HepG2 (cell line): ENCODE results near the gene EXOC6B. TPM values are rescaled to one million over a fixed set of nuclear protein-coding genes. Genes with fewer than 3 reads are reported as not detected.

Experiments used
- ARID5B ChIP-seq: IDR thresholded peaks from 2 replicates; pipeline ENCODE4 v1.4.0; 2020; ENCODE audit warnings: mild to moderate bottlenecking, missing genetic modification reagents
- BCL6 ChIP-seq: IDR thresholded peaks from 2 replicates; pipeline ENCODE4 v1.6.1; 2016; ENCODE audit warnings: missing genetic modification reagents, missing compliant biosample characterization
- CREB1 ChIP-seq, 2 experiments: fragments of 450-650 bp in 1 of 2; IDR thresholded peaks; 2 replicates each; pipeline ENCODE4 v1.6.1; 2016 to 2017; ENCODE audit warnings: control low read depth in 1 of 2, mild to moderate bottlenecking in 1 of 2, missing compliant biosample characterization in 1 of 2, missing genetic modification characterization in 1 of 2
- HNF4A ChIP-seq: sonication (generic); formaldehyde crosslinking; IDR thresholded peaks from 2 replicates; pipeline ENCODE4 v1.4.0; 2020; ENCODE audit warnings: missing genetic modification reagents
- NCOA2 ChIP-seq: sonication (generic); formaldehyde crosslinking; IDR thresholded peaks from 2 replicates; pipeline ENCODE4 v1.8.0; 2022; ENCODE audit warnings: inconsistent platforms
- PCBP2 ChIP-seq: fragments of 200-400 bp; formaldehyde crosslinking; optimal IDR thresholded peaks from 2 replicates; pipeline ENCODE3; 2018; ENCODE audit warnings: low read length, low read depth; ENCODE audit not compliant: poor library complexity, severe bottlenecking
- POLR2G ChIP-seq: fragments of 200-400 bp; formaldehyde crosslinking; IDR thresholded peaks from 2 replicates; pipeline ENCODE4 v1.6.1; 2018; ENCODE audit warnings: mild to moderate bottlenecking, low read depth, low read length, moderate library complexity
- RXRB ChIP-seq: IDR thresholded peaks from 2 replicates; pipeline ENCODE4 v1.6.1; 2016; ENCODE audit warnings: borderline replicate concordance, missing genetic modification reagents, missing compliant biosample characterization
- SAP130 ChIP-seq: IDR thresholded peaks from 2 replicates; pipeline ENCODE4 v1.6.1; 2016; ENCODE audit warnings: low read depth
- SIX1 ChIP-seq: sonication (generic); formaldehyde crosslinking; IDR thresholded peaks from 2 replicates; pipeline ENCODE4 v1.4.0; 2020; ENCODE audit warnings: missing genetic modification reagents, borderline replicate concordance
- SOX6 ChIP-seq, 2 experiments: fragments of 450-650 bp in 1 of 2; sonication (generic) in 1 of 2; formaldehyde crosslinking in 1 of 2; IDR thresholded peaks; 2 replicates each; pipeline versions ENCODE4 v1.4.0 to v1.6.1; 2017 to 2020; ENCODE audit warnings: antibody characterized with exemption in 1 of 2, mild to moderate bottlenecking in 1 of 2, missing genetic modification reagents in 1 of 2
- STAT5B ChIP-seq: sonication (generic); formaldehyde crosslinking; IDR thresholded peaks from 2 replicates; pipeline ENCODE4 v1.4.0; 2020; ENCODE audit warnings: missing genetic modification reagents
- TARDBP ChIP-seq: sonication (generic); formaldehyde crosslinking; IDR thresholded peaks from 2 replicates; pipeline ENCODE4 v1.8.0; 2022; ENCODE audit warnings: mild to moderate bottlenecking, missing genetic modification reagents
- THRA ChIP-seq: sonication (generic); formaldehyde crosslinking; IDR thresholded peaks from 2 replicates; pipeline ENCODE4 v1.4.0; 2020; ENCODE audit warnings: missing genetic modification reagents, borderline replicate concordance
- ZBTB42 ChIP-seq: sonication (generic); formaldehyde crosslinking; IDR thresholded peaks from 2 replicates; pipeline ENCODE4 v1.5.0; 2020; ENCODE audit warnings: mild to moderate bottlenecking, missing genetic modification reagents
- ZBTB43 ChIP-seq: sonication (generic); formaldehyde crosslinking; conservative IDR thresholded peaks from 2 replicates; pipeline ENCODE4 v1.4.0; 2020; ENCODE audit warnings: missing genetic modification reagents
- ZNF136 ChIP-seq: sonication (generic); formaldehyde crosslinking; IDR thresholded peaks from 2 replicates; pipeline ENCODE4 v1.8.1; 2022; ENCODE audit warnings: low read depth, mild to moderate bottlenecking, moderate library complexity, missing genetic modification reagents
- ZNF235 ChIP-seq: sonication (generic); formaldehyde crosslinking; IDR thresholded peaks from 2 replicates; pipeline ENCODE4 v1.8.1; 2023; ENCODE audit warnings: mild to moderate bottlenecking, missing genetic modification reagents, borderline replicate concordance
- ZNF275 ChIP-seq: sonication (generic); formaldehyde crosslinking; IDR thresholded peaks from 2 replicates; pipeline ENCODE4 v1.8.0; 2022; ENCODE audit warnings: missing genetic modification reagents, mild to moderate bottlenecking, inconsistent platforms, borderline replicate concordance
- ZNF44 ChIP-seq: sonication (generic); formaldehyde crosslinking; IDR thresholded peaks from 2 replicates; pipeline ENCODE4 v1.5.1; 2020; ENCODE audit warnings: mild to moderate bottlenecking, missing genetic modification reagents
- polyA plus RNA-seq, 8 experiments: library from polyadenylated mRNA; depleted of rRNA in 3 of 8; stranded (reverse) in 7 of 8; unstranded in 1 of 8; fragments of >200 nt; fragmentation: Illumina TruSeq in 4 of 8; extraction: Trizol in 4 of 8; gene quantifications; 2 replicates each; pipeline versions ENCODE4 v1.2.1 to v1.2.3, GENCODE V29; 2011 to 2016; ENCODE audit warnings: low read depth in 4 of 8, missing spikeins in 1 of 8, mixed read lengths in 1 of 8; ENCODE audit not compliant: insufficient read depth in 1 of 8
- total RNA-seq, 5 experiments: library from RNA; depleted of rRNA; stranded (reverse); fragments of >200 nt; fragmentation: Illumina TruSeq; extraction: Trizol; gene quantifications; 2 replicates each; pipeline ENCODE4 v1.2.3, GENCODE V29; 2016; ENCODE audit warnings: low read depth in 1 of 5

The EXOC6B gene
- total and polyA plus RNA-seq, 2 of the 13 experiments (the other 11 are each of a cell fraction or from before 2014, with no cell fraction given) = 9.1 to 15.9 TPM

GRCh38 chr2:72754628-72755320, 71.1 kb downstream of the EXOC6B start (continued):
- TF ChIP-seq ZNF44 (CRISPR knock-in tag) (no peak), PCBP2 (no peak), SOX6 (IDR thresholded peaks at IDR 0.05) (no peak), SOX6 (CRISPR knock-in tag; IDR thresholded peaks at IDR 0.05) (0 out of 2 replicates have a peak, but pooled peaks have one; percentile 19), POLR2G (no peak), ZBTB43 (CRISPR knock-in tag) (no peak), ZNF235 (no peak), SIX1 (CRISPR knock-in tag) (0 out of 2 replicates have a peak, but pooled peaks have one; percentile 12), THRA (CRISPR knock-in tag) (peak; percentile 68; the same call in 1 of the 2 replicates), ZBTB42 (no peak), ZNF275 (CRISPR knock-in tag) (no peak), CREB1 (IDR thresholded peaks at IDR 0.05) (no peak), CREB1 (CRISPR knock-in tag; IDR thresholded peaks at IDR 0.05) (peak; percentile 24; the same call in 1 of the 2 replicates), STAT5B (CRISPR knock-in tag) (no peak), HNF4A (CRISPR knock-in tag) (0 out of 2 replicates have a peak, but pooled peaks have one; percentile 20), NCOA2 (CRISPR knock-in tag) (peak; percentile 83), ARID5B (CRISPR knock-in tag) (peak; percentile 63; the same call in 1 of the 2 replicates), BCL6 (CRISPR knock-in tag) (peak; percentile 66), ZNF136 (CRISPR knock-in tag) (0 out of 2 replicates have a peak, but pooled peaks have one; percentile 45), TARDBP (CRISPR knock-in tag) (0 out of 2 replicates have a peak, but pooled peaks have one; percentile 25), SAP130 (CRISPR knock-in tag) (0 out of 2 replicates have a peak, but pooled peaks have one; percentile 27), RXRB (peak; percentile 73)
